BLaER1 treated with 17β-estradiol and CSF1 and Interleukin-3, amounts not matched to agents 10 nM and 100 nM (cell line): Measurements from ENCODE around the gene PSMB7.
A peak's percentile ranks its signal among the peaks of the same experiment; 100 is the strongest.
"Not testable (repeated sequence)": the region's sequence is repeated elsewhere in the genome, so short reads cannot be mapped to it uniquely, and the experiment has no call there.

Experiments used
- H3K27ac ChIP-seq, 11 experiments: shearing (Covaris generic); formaldehyde crosslinking; 2 replicates each; pipeline ENCODE4 v1.8.1; 2022
- H3K27me3 ChIP-seq, 11 experiments: shearing (Covaris generic); formaldehyde crosslinking; 2 replicates each; pipeline ENCODE4 v1.8.1; 2022
- H3K36me3 ChIP-seq, 11 experiments: shearing (Covaris generic); formaldehyde crosslinking; 2 replicates each; pipeline ENCODE4 v1.8.1; 2022
- H3K4me1 ChIP-seq, 10 experiments: shearing (Covaris generic); formaldehyde crosslinking; 2 replicates each; pipeline ENCODE4 v1.8.1; 2022
- H3K4me2 ChIP-seq, 11 experiments: shearing (Covaris generic); formaldehyde crosslinking; 2 replicates each; pipeline ENCODE4 v1.8.1; 2022
- H3K4me3 ChIP-seq, 10 experiments: shearing (Covaris generic); formaldehyde crosslinking; 2 replicates each; pipeline ENCODE4 v1.8.1; 2022
- H3K9ac ChIP-seq, 11 experiments: shearing (Covaris generic); formaldehyde crosslinking; 2 replicates each; pipeline ENCODE4 v1.8.1; 2022
- H3K9me3 ChIP-seq, 11 experiments: shearing (Covaris generic); formaldehyde crosslinking; replicated peaks in 1 of 11; 2 replicates each; pipeline ENCODE4 v1.8.1; 2022
- H4K20me1 ChIP-seq, 11 experiments: shearing (Covaris generic); formaldehyde crosslinking; 2 replicates each; pipeline ENCODE4 v1.8.1; 2022
- Cebpa-rat ChIP-seq, 11 experiments: shearing (Covaris generic); IDR thresholded peaks; 2 replicates each; pipeline ENCODE4 v1.8.1; 2022

PSMB7 gene

DNA sequence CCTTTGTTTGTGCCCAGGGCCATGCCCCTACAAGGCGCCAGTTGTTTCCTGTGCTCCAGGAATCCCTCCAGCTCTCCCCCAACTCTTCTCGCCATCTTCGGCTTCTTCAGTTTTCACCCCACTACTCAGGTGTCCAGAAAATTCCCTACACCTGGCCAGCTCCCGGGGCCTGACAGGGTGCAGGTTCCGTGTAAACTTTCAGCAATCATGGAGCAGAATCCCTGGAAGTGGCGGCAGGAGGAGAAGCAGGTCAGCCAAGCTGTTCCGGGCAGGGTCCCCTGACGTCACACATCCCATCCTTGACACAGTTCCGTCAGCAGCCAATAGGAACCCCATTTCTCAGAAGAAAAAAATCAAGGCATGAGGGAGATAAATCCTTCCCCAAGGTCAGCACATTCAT, 22.8 kb upstream of the PSMB7 start:
- H3K4me1 ChIP-seq, result peaks cover 35 to 54% (median 46%) of the 10 kb centered on the region in 10 experiments
- no peak for TF ChIP-seq Cebpa-rat (IDR thresholded peaks at IDR 0.05)
- H3K4me3 ChIP-seq, result no peak overlapping the region
- no peak overlapping the region for H3K27ac ChIP-seq
- H3K36me3 ChIP-seq, result no peaks in the 10 kb centered on the region
- no peak overlapping the region for H3K9ac ChIP-seq
- H4K20me1 ChIP-seq, result no peaks in the 10 kb centered on the region
- H3K27me3 ChIP-seq, result no peaks in the 10 kb centered on the region
- peaks cover 0 to 20% (median 11%) of the 10 kb centered on the region in 11 experiments; a peak in 14 of 22 replicates for H3K9me3 ChIP-seq
- H3K4me2 ChIP-seq, result no peak overlapping the region

DNA sequence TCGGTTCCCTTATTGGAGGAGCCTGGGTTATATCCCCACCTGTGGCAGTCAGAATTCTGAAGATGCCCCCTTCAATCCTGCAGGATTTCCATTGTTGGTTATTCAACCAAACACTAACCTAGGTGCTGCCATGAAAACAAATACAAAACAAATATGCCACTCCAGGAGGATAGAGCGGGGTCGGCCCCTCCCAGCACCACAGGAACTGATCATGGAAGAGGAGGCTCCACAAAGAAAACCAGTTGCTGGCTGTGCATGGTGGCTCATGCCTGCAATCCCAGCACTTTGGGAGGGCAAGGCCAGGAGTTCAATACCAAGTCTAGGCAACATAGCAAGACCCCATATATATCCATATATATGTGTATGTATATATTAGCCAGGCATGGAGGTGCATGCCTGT, 21.8 kb upstream of the PSMB7 start:
- H3K27ac ChIP-seq, result peak overlapping the region in 3 of 11 experiments; percentile 19 to 40 (median 39); a peak in 4 of 22 replicates
- H3K9ac ChIP-seq, result no peak overlapping the region
- peak overlapping the region; percentile 26 to 72 (median 57); a peak in 20 of 22 replicates for H3K4me2 ChIP-seq
- no peaks in the 10 kb centered on the region for H3K27me3 ChIP-seq
- peaks cover 29 to 44% (median 36%) of the 10 kb centered on the region in 10 experiments for H3K4me1 ChIP-seq
- no peaks in the 10 kb centered on the region for H3K36me3 ChIP-seq
- no peaks in the 10 kb centered on the region for H4K20me1 ChIP-seq
- no peak for TF ChIP-seq Cebpa-rat (IDR thresholded peaks at IDR 0.05)
- no peak overlapping the region for H3K4me3 ChIP-seq
- H3K9me3 ChIP-seq, result peaks cover 0 to 14% (median 7%) of the 10 kb centered on the region in 11 experiments; a peak in 12 of 22 replicates

DNA sequence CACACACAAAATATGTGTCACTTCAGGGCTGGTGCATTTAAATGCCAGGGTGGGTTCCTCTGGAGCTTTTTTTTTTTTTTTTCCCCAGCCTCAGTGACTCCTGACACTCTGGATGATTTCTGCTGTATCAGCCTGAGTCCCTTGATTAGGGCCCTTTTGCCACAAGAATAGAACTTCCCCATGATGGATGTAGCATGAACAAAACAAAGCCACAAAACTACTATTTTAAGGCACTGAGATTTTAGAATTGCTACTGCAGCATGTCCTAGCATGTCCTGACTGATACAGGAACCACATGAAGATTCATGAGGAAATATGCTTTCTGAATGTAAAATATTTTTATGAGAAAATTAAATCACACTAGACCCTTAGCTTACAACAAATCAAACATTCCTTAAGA, 21.1 kb upstream of the PSMB7 start:
- peak overlapping the region in 1 of 11 experiments; percentile 21; a peak in 2 of 22 replicates for H3K9ac ChIP-seq
- H3K27me3 ChIP-seq, result no peaks in the 10 kb centered on the region
- peak overlapping the region in 6 of 11 experiments; percentile 4 to 40 (median 31); a peak in 8 of 22 replicates for H3K27ac ChIP-seq
- peak overlapping the region; percentile 26 to 72 (median 57); a peak in 21 of 22 replicates for H3K4me2 ChIP-seq
- no peak for TF ChIP-seq Cebpa-rat (IDR thresholded peaks at IDR 0.05)
- H3K4me3 ChIP-seq, result no peak overlapping the region
- peaks cover 24 to 36% (median 29%) of the 10 kb centered on the region in 10 experiments for H3K4me1 ChIP-seq
- H3K36me3 ChIP-seq, result no peaks in the 10 kb centered on the region
- peaks cover 0 to 12% (median 6%) of the 10 kb centered on the region in 11 experiments; a peak in 5 of 22 replicates for H3K9me3 ChIP-seq
- no peaks in the 10 kb centered on the region for H4K20me1 ChIP-seq

DNA sequence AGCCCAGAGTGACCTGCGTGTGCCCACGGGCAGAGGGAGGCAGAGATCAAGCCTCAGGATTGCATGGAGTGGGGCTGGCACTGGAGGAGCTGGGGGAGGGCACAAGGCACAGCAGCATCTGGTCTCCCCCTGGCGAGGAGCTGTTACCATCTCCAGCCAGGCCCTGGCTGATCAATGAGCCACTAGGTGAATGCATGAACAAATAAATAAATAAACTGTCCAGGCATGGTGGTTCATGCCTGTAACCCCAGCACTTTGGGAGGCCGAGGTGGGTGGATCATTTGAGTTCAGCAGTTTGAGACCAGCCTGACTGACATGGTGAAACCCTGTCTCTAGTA, 14.3 kb upstream of the PSMB7 start:
- H3K4me1 ChIP-seq, result no peaks in the 10 kb centered on the region
- no peak for TF ChIP-seq Cebpa-rat (IDR thresholded peaks at IDR 0.05)
- H3K27me3 ChIP-seq, result no peaks in the 10 kb centered on the region
- H3K27ac ChIP-seq, result no peak overlapping the region
- no peaks in the 10 kb centered on the region for H3K9me3 ChIP-seq
- H3K9ac ChIP-seq, result no peak overlapping the region
- no peaks in the 10 kb centered on the region for H4K20me1 ChIP-seq
- H3K4me3 ChIP-seq, result no peak overlapping the region
- no peaks in the 10 kb centered on the region for H3K36me3 ChIP-seq
- no peak overlapping the region for H3K4me2 ChIP-seq

DNA sequence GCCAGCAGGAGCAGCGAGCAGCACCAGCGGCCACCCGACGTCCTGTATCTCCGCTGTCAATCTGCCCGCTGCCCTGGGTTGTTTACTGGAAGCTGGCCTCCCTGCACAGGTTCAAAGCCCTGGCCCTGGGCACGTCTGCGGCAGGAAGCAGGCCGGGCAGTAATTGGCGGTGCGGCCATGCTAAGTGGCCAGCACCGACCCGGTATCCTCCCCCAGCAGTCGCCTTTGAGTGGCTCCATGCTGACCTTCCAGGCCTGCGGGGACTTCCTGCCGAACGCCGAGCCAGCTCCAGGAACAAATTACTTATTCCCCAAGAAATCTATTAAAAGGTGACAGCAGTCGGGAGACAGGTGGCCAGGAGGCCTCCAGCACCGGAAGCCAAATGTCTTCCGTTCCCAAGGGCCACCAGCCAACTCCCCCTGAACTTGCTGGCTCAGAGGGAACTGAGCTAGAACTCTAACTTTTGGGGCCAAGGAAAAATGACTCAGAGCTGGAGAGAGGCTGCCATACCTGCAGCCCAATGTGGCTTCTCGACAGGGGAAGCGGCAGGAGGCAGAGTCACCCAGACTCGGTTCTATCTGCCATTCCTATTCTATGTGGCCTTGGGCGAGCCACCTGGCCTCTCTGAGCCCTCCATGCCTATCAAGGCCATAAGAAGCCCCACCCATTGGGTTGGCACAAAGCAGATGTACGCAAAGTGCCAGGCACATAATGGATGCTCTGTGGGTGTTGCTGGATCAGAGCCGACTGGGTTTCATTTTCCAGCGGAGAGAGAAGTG, 13.7 kb upstream of the PSMB7 start:
- H3K27me3 ChIP-seq, result no peaks in the 10 kb centered on the region
- no peak overlapping the region for H3K4me3 ChIP-seq
- no peak overlapping the region for H3K27ac ChIP-seq
- H3K9ac ChIP-seq, result no peak overlapping the region
- no peaks in the 10 kb centered on the region for H3K9me3 ChIP-seq
- no peaks in the 10 kb centered on the region for H4K20me1 ChIP-seq
- no peak for TF ChIP-seq Cebpa-rat (IDR thresholded peaks at IDR 0.05)
- H3K36me3 ChIP-seq, result no peaks in the 10 kb centered on the region
- H3K4me1 ChIP-seq, result no peaks in the 10 kb centered on the region
- H3K4me2 ChIP-seq, result no peak overlapping the region

DNA sequence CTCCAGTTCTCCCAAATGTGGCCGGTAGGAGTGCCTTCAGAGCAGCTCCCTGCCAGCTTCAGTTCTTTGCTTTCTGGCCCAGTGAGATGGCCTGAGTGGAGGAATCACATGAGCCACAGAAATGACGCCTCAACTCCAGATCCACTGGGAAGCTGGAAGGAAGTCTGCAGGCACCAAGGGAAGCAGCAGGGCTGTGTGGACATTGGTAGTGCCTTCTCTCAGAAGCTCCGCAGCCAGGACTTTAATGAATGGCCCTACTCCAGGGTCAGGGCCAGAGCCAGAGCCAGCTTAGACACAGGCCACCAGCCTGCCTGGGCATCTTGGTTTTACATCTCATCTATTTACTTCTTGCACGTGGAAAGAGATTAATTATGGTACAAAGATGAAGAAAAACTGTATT, 12.0 kb upstream of the PSMB7 start:
- H3K27me3 ChIP-seq, result no peaks in the 10 kb centered on the region
- TF ChIP-seq Cebpa-rat (IDR thresholded peaks at IDR 0.05), result no peak
- no peaks in the 10 kb centered on the region for H4K20me1 ChIP-seq
- H3K4me3 ChIP-seq, result no peak overlapping the region
- H3K4me2 ChIP-seq, result no peak overlapping the region
- no peaks in the 10 kb centered on the region for H3K4me1 ChIP-seq
- no peaks in the 10 kb centered on the region for H3K9me3 ChIP-seq
- no peak overlapping the region for H3K9ac ChIP-seq
- H3K36me3 ChIP-seq, result no peaks in the 10 kb centered on the region
- H3K27ac ChIP-seq, result no peak overlapping the region

DNA sequence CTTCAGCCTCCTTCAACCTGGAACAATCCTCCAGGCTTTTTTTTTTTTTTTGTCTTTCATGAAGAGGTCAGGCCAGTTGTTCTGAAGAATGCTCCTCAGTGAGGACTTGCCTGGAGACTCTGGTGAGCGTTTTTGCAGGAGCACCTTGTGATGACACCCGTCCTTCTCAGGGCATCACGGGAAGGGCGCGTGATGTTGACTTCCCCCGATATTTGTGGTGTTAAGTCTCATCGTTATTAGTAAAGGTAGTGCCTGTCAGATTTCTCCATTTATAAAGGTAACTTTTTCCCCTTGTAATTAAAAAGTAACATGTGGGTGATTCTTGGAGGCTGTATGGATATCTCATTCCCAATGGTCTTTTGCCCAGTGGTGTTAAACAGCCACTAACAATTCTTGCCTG, 11.1 kb upstream of the PSMB7 start:
- H3K9me3 ChIP-seq, result no peaks in the 10 kb centered on the region
- H3K4me2 ChIP-seq, result no peak overlapping the region
- H3K9ac ChIP-seq, result no peak overlapping the region
- 0 out of 22 replicates have a peak, but pooled peaks cover 0 to 2% (median 0%) of the 10 kb centered on the region in 11 experiments for H4K20me1 ChIP-seq
- no peak overlapping the region for H3K27ac ChIP-seq
- H3K27me3 ChIP-seq, result no peaks in the 10 kb centered on the region
- H3K4me1 ChIP-seq, result peaks cover 0 to 3% (median under 1%) of the 10 kb centered on the region in 10 experiments; a peak in 8 of 20 replicates
- TF ChIP-seq Cebpa-rat (IDR thresholded peaks at IDR 0.05), result no peak
- H3K36me3 ChIP-seq, result no peaks in the 10 kb centered on the region
- no peak overlapping the region for H3K4me3 ChIP-seq

DNA sequence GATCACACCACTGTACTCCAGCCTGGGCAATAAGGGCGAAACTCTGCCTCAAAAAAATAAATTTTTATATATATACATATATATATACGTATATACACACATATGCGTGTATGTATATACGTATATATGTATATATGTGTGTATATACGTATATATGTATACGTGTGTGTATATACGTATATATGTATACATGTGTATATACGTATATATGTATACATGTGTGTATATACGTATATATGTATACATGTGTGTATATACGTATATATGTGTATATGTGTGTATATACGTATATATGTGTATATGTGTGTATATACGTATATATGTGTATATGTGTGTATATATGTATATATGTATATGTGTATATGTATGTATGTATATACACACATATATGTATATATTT, 10.5 kb upstream of the PSMB7 start:
- H3K4me2 ChIP-seq, H3K9me3 ChIP-seq, H4K20me1 ChIP-seq, H3K9ac ChIP-seq, H3K27ac ChIP-seq, H3K4me1 ChIP-seq, H3K4me3 ChIP-seq, H3K36me3 ChIP-seq, H3K27me3 ChIP-seq: not testable (repeated sequence)

DNA sequence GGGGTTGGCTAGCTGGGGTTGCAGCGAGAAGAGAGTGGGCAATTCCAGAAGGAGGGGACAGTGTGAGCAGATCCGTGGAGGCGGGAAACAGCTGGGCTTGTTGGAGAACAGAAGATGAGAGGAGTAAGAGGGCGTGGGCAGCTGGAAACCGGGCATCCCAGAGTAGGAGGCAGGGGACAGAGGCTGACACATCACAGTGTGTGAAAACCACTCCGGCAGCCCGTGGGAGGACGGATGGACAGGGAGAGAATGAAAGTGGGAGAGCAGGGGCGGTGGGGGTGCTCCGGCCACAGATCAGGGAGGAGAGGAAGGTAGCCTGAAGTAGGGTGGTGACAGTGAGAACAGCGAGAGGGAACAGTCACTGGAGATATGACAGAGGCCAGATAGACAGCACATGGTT, 8.3 kb upstream of the PSMB7 start:
- Histone ChIP-seq H3K9ac (no peak overlapping the region), H3K4me2 (no peak overlapping the region), H3K4me1 (peaks cover 0 to 29% (median 18%) of the 10 kb centered on the region in 10 experiments; a peak in 16 of 20 replicates), H3K9me3 (no peaks in the 10 kb centered on the region), H4K20me1 (0 out of 22 replicates have a peak, but pooled peaks cover 0 to 6% (median 0%) of the 10 kb centered on the region in 11 experiments), H3K27me3 (no peaks in the 10 kb centered on the region), H3K4me3 (no peak overlapping the region), H3K36me3 (no peaks in the 10 kb centered on the region), H3K27ac (no peak overlapping the region)
- TF ChIP-seq Cebpa-rat (IDR thresholded peaks at IDR 0.05), result no peak

DNA sequence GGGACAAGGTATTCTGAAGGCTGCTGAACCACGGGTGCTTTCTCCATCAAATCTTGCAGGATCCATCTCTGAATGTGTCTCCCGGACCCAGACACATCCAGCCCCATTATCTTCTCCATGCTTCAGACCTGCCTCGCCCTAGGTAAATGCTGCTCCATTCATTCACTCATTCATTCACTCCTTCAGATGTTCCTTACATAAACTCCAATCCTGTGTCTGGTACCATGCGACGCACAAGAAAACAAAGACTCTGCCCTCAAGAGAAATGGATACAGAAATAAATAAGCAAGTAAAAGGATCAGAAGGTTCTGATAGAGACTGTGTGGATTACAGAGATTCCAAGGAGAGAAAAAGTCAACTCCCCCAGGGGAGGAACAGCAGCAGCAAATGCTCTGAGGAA, 7.9 kb upstream of the PSMB7 start:
- H3K27ac ChIP-seq, result no peak overlapping the region
- H3K27me3 ChIP-seq, result no peaks in the 10 kb centered on the region
- no peak overlapping the region for H3K4me3 ChIP-seq
- no peaks in the 10 kb centered on the region for H3K36me3 ChIP-seq
- no peak overlapping the region for H3K9ac ChIP-seq
- no peaks in the 10 kb centered on the region for H3K9me3 ChIP-seq
- no peak for TF ChIP-seq Cebpa-rat (IDR thresholded peaks at IDR 0.05)
- H4K20me1 ChIP-seq, result 0 out of 22 replicates have a peak, but pooled peaks cover 0 to 6% (median 0%) of the 10 kb centered on the region in 11 experiments
- peaks cover 0 to 30% (median 18%) of the 10 kb centered on the region in 10 experiments; a peak in 16 of 20 replicates for H3K4me1 ChIP-seq
- no peak overlapping the region for H3K4me2 ChIP-seq
